Retinal pigment epithelial cell (primary cell): Measurements from ENCODE around the gene NRXN2.

Source experiments
- DNase-seq: peaks from one replicate; pipeline ENCODE4 v3.0.0-alpha.2; 2010; ENCODE audit warnings: low read depth
- H3K4me3 ChIP-seq: 2 replicates; pipeline ENCODE4 v1.5.1; 2011; ENCODE audit warnings: mild to moderate bottlenecking, low read length, control low read depth, moderate library complexity
- CTCF ChIP-seq: conservative IDR thresholded peaks from 2 replicates; pipeline ENCODE4 v1.5.1; 2011; ENCODE audit warnings: low read depth, low read length, control low read depth, inconsistent platforms

NRXN2 gene

GRCh38 chr11:64742889-64743590, 20.0 kb upstream of the NRXN2 start:
- DNase-seq = no peak
- H3K4me3 ChIP-seq = peak overlapping the region; percentile 12
- peak; percentile 78 for TF ChIP-seq CTCF

- H3K4me3 ChIP-seq = no peak overlapping the region
- no peak for TF ChIP-seq CTCF
- DNase-seq = no peak
Measured at GRCh38 chr11:64742087-64742888, 19.3 kb upstream of the NRXN2 start.

- no peak overlapping the region for H3K4me3 ChIP-seq
- TF ChIP-seq CTCF = no peak
- no peak for DNase-seq
Measured at GRCh38 chr11:64741375-64742086, 18.5 kb upstream of the NRXN2 start.

GRCh38 chr11:64739871-64740270, 16.9 kb upstream of the NRXN2 start:
- DNase-seq = no peak
- TF ChIP-seq CTCF = no peak
- no peak overlapping the region for H3K4me3 ChIP-seq

GRCh38 chr11:64736654-64737053, 13.7 kb upstream of the NRXN2 start:
- DNase-seq = no peak
- no peak overlapping the region for H3K4me3 ChIP-seq
- TF ChIP-seq CTCF = no peak

GRCh38 chr11:64735725-64736259, 12.8 kb upstream of the NRXN2 start:
- H3K4me3 ChIP-seq = no peak overlapping the region
- DNase-seq = no peak
- TF ChIP-seq CTCF = no peak
